ENCODE results near the gene TANK.
A peak's percentile ranks its signal among the peaks of the same experiment; 100 is the strongest.
"Not testable (repeated sequence)": the region's sequence is repeated elsewhere in the genome, so short reads cannot be mapped to it uniquely, and the experiment has no call there.

Gene TANK

DNA sequence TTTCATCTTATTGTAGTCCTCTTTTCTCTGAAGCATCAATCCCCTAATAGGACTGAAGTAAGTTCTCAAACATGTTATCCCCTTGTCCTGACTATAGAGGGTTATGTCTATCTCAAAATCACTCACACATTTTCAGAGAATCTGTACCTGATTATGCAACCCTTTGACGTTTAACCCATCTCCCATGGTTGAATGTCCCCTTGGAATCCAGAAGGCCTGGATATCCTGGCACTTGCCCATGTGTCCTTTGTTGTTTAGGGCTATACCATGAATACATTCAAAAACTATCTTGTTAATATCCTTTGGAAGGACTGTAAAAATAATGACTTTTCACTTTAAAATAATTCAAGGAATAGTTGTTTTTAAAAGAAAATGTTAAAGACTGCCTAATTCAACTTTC lies 81.7 kb downstream of the TANK start:
- Histone ChIP-seq H3K36me3 (ENCODE audit: low read depth) (no peaks in the 10 kb centered on the region), H3K27ac (ENCODE audit: poor library complexity, severe bottlenecking) (no peak overlapping the region), H3K4me1 (ENCODE audit: insufficient read depth, poor library complexity, severe bottlenecking) (peaks cover 5% of the 10 kb centered on the region), H3K9me3 (ENCODE audit: severe bottlenecking) (no peaks in the 10 kb centered on the region), H3K4me3 (ENCODE audit: severe bottlenecking) (no peak overlapping the region), H3K27me3 (ENCODE audit: insufficient read depth, poor library complexity, severe bottlenecking) (no peaks in the 10 kb centered on the region)
- no peak for DNase-seq (ENCODE audit: low spot score)
- TF ChIP-seq, protein P1, sequence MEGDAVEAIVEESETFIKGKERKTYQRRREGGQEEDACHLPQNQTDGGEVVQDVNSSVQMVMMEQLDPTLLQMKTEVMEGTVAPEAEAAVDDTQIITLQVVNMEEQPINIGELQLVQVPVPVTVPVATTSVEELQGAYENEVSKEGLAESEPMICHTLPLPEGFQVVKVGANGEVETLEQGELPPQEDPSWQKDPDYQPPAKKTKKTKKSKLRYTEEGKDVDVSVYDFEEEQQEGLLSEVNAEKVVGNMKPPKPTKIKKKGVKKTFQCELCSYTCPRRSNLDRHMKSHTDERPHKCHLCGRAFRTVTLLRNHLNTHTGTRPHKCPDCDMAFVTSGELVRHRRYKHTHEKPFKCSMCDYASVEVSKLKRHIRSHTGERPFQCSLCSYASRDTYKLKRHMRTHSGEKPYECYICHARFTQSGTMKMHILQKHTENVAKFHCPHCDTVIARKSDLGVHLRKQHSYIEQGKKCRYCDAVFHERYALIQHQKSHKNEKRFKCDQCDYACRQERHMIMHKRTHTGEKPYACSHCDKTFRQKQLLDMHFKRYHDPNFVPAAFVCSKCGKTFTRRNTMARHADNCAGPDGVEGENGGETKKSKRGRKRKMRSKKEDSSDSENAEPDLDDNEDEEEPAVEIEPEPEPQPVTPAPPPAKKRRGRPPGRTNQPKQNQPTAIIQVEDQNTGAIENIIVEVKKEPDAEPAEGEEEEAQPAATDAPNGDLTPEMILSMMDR (IDR thresholded peaks at IDR 0.05; ENCODE audit: poor library complexity, severe bottlenecking): no peak
- ATAC-seq (ENCODE audit: low read depth): no peak

DNA sequence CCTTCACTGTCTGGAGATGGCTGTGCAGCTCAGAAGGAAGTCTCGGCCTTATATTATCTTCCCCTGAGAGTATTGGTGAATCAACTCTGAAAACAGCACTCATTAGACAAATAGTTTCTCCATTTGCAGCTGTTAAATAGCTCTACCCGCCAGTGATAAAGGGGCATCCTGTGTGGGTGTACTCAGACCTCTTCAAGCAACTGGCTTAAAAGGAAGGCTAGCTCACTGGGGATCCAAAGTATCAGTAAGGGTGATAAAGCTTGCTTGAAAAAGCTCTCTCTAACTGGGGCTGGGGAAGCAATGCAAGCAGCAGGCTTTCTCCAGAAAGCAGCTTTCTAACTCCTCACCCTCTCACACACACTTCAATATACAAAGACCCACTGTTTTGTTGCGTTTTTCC lies 83.1 kb downstream of the TANK start:
- TF ChIP-seq, protein P1 (IDR thresholded peaks at IDR 0.05; ENCODE audit: poor library complexity, severe bottlenecking): no peak
- ATAC-seq (ENCODE audit: low read depth) (no peak), DNase-seq (ENCODE audit: low spot score) (no peak)
- Histone ChIP-seq H3K9me3 (ENCODE audit: severe bottlenecking) (no peaks in the 10 kb centered on the region), H3K4me3 (ENCODE audit: severe bottlenecking) (no peak overlapping the region), H3K27ac (ENCODE audit: poor library complexity, severe bottlenecking) (no peak overlapping the region), H3K4me1 (ENCODE audit: insufficient read depth, poor library complexity, severe bottlenecking) (peaks cover 5% of the 10 kb centered on the region), H3K36me3 (ENCODE audit: low read depth) (peaks cover 3% of the 10 kb centered on the region; the same call in 1 of the 2 replicates), H3K27me3 (ENCODE audit: insufficient read depth, poor library complexity, severe bottlenecking) (no peaks in the 10 kb centered on the region)

DNA sequence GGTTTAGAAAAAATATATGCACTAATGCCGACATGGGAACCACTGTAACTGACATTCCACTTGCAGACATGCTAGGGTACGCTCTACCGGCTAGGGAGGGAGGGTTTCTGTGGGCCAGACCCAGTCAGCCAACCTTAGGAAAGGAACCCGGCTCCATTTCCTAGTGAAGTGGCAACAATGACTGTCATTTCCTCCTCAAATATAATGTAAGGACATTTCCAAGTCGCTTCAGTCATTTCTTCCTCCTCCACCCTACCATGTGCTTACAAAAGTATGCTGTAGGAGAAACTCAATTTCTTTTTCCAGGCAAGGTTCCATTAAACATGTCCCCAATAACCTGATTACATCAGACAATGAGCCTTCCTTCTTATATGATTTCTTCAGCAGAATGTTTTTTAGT lies 83.7 kb downstream of the TANK start:
- H3K36me3 ChIP-seq (ENCODE audit: low read depth): peaks cover 4% of the 10 kb centered on the region; the same call in 1 of the 2 replicates
- no peaks in the 10 kb centered on the region for H3K27me3 ChIP-seq (ENCODE audit: insufficient read depth, poor library complexity, severe bottlenecking)
- H3K27ac ChIP-seq (ENCODE audit: poor library complexity, severe bottlenecking): peak overlapping the region; percentile 32
- TF ChIP-seq, protein P1 (IDR thresholded peaks at IDR 0.05; ENCODE audit: poor library complexity, severe bottlenecking): no peak
- peak overlapping the region; percentile 49 for H3K4me3 ChIP-seq (ENCODE audit: severe bottlenecking)
- ATAC-seq (ENCODE audit: low read depth) (no peak), DNase-seq (ENCODE audit: low spot score) (no peak)
- H3K4me1 ChIP-seq (ENCODE audit: insufficient read depth, poor library complexity, severe bottlenecking): peaks cover 5% of the 10 kb centered on the region
- H3K9me3 ChIP-seq (ENCODE audit: severe bottlenecking): no peaks in the 10 kb centered on the region

DNA sequence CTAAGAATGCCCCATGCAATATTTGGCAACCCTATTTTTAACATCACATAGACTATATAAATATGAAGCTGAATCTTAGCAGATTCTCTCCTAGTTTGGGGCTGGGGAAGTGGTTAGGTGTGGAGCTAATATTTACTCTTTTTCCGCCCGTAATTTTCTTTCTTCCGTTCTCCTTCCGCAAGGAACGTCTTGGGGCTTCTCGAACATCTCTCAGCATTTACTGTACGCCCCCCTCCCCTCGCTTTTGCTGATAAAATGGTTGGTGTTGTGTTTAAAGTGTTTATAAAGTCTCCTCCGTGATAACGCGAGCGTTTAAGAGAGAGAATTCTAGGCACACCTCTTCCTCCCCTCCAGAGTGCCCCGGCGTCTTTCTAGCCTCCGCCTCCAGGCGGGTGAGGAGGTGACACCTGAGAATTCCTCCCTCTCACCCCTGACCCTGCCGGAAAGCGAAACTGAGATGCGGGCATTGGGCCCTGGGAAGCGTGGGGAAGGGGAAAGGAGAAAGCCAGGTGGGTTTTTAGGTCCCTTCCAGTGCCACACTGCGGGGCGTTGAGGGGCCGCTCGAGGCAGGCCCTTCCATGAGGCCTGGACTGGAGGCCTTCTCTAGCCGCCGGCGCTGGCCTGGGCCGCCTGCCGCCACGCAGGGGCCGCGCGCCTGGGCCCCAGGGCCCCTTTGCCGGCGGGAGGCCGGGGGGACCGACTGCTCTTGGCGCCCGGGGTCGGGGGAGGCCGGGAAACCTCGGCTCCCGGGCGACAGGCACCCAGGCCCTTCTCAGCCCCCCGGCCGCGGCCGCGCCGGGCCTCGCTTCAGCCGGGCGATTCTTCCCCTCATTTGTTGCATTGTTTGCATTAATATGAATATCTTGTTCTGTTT lies 84.4 kb downstream of the TANK start:
- peak; percentile 95 for ATAC-seq (ENCODE audit: low read depth)
- not testable (repeated sequence) for H3K27me3 ChIP-seq (ENCODE audit: insufficient read depth, poor library complexity, severe bottlenecking); H3K9me3 ChIP-seq (ENCODE audit: severe bottlenecking); H3K4me1 ChIP-seq (ENCODE audit: insufficient read depth, poor library complexity, severe bottlenecking); H3K36me3 ChIP-seq (ENCODE audit: low read depth); DNase-seq (ENCODE audit: low spot score)
- Histone ChIP-seq H3K4me3 (ENCODE audit: severe bottlenecking) (peak overlapping the region; percentile 49), H3K27ac (ENCODE audit: poor library complexity, severe bottlenecking) (peak overlapping the region; percentile 32)

DNA sequence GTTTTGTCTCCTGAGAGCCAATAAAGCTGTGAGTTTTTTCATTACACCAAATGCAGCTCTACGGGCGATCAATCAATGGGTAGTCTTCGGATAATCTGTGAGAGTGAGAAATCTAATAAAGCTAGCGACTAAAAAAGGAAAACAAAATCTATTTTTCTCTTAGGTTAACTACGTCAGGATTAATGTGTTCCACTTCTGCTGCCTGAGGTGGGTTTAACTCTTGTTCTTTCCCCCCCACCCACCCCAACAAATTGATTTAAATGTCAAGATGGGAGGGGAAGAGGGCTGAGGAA lies 85.0 kb downstream of the TANK start:
- Histone ChIP-seq H3K36me3 (ENCODE audit: low read depth) (peaks cover 4% of the 10 kb centered on the region; the same call in 1 of the 2 replicates), H3K27ac (ENCODE audit: poor library complexity, severe bottlenecking) (peak overlapping the region; percentile 32), H3K4me1 (ENCODE audit: insufficient read depth, poor library complexity, severe bottlenecking) (peaks cover 5% of the 10 kb centered on the region), H3K9me3 (ENCODE audit: severe bottlenecking) (no peaks in the 10 kb centered on the region), H3K4me3 (ENCODE audit: severe bottlenecking) (peak overlapping the region; percentile 49), H3K27me3 (ENCODE audit: insufficient read depth, poor library complexity, severe bottlenecking) (no peaks in the 10 kb centered on the region)
- TF ChIP-seq, protein P1 (IDR thresholded peaks at IDR 0.05; ENCODE audit: poor library complexity, severe bottlenecking): no peak
- DNase-seq (ENCODE audit: low spot score) (no peak), ATAC-seq (ENCODE audit: low read depth) (no peak)
